GM21390 (cell line): ENCODE results near the gene TCHH.
"Not testable (repeated sequence)": the region's sequence is repeated elsewhere in the genome, so short reads cannot be mapped to it uniquely, and the experiment has no call there.

Source experiments
- ATAC-seq: cut with Tn5 transposase; IDR thresholded peaks from one replicate; pipeline ENCODE4 v1.9.1; 2021; ENCODE audit not compliant: unreplicated experiment

The TCHH gene, protein sequence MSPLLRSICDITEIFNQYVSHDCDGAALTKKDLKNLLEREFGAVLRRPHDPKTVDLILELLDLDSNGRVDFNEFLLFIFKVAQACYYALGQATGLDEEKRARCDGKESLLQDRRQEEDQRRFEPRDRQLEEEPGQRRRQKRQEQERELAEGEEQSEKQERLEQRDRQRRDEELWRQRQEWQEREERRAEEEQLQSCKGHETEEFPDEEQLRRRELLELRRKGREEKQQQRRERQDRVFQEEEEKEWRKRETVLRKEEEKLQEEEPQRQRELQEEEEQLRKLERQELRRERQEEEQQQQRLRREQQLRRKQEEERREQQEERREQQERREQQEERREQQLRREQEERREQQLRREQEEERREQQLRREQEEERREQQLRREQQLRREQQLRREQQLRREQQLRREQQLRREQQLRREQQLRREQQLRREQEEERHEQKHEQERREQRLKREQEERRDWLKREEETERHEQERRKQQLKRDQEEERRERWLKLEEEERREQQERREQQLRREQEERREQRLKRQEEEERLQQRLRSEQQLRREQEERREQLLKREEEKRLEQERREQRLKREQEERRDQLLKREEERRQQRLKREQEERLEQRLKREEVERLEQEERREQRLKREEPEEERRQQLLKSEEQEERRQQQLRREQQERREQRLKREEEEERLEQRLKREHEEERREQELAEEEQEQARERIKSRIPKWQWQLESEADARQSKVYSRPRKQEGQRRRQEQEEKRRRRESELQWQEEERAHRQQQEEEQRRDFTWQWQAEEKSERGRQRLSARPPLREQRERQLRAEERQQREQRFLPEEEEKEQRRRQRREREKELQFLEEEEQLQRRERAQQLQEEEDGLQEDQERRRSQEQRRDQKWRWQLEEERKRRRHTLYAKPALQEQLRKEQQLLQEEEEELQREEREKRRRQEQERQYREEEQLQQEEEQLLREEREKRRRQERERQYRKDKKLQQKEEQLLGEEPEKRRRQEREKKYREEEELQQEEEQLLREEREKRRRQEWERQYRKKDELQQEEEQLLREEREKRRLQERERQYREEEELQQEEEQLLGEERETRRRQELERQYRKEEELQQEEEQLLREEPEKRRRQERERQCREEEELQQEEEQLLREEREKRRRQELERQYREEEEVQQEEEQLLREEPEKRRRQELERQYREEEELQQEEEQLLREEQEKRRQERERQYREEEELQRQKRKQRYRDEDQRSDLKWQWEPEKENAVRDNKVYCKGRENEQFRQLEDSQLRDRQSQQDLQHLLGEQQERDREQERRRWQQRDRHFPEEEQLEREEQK (N-terminal part only)

DNA sequence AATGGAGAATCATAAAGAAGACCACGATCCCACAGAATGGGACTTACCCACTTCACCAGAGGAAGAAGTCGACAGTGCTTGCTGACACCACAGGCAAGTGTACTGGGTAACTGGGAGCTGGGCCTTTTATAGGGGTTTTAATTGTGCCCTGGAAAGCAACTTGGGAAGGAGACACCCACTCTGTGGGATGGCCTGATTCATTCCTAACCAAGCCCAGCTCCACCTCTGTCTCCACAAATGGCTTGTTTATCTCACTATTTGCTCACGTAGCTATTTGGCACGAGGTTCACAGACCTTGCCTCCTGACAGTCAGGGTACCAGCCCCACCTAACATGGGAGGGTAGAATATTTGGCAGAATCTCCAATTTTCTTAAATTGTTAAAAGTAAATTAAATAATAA is at the start of gene TCHH:
TCHH (minus strand) TSS at position 101 of the 400 bp plus-strand sequence. CDS start 1,364 bp downstream, outside the sequence.
- ATAC-seq, result no peak

DNA sequence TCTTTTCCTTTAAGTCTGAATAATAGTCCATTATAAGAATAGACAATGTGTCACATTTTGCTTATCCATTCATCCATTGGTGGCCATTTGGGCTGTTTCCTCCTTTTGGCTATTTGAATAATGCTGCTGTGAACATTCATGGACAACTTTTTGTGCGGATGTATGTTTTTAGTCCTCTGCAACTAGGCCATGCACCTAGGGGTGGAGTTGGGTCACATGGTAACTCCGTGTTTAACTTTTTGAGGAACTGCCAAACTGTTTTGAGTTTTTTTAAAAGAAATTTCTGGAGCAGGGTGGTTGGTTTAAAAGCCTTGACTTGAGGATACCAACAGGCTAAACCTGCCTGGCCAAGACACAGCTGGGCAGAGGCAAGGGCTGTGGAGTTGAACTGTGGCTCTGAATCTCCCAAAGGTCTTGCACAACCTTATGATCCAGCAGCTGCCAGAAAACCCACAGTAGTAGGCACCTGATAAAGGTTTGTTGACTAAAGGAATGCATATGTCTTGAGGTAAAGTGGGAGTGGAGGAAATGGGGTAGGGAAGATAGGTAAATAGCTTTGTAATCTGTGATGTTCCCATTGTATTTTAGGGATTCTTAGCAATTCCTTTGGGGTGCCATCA is 49.4 kb upstream of the TCHH start:
- no peak for ATAC-seq

DNA sequence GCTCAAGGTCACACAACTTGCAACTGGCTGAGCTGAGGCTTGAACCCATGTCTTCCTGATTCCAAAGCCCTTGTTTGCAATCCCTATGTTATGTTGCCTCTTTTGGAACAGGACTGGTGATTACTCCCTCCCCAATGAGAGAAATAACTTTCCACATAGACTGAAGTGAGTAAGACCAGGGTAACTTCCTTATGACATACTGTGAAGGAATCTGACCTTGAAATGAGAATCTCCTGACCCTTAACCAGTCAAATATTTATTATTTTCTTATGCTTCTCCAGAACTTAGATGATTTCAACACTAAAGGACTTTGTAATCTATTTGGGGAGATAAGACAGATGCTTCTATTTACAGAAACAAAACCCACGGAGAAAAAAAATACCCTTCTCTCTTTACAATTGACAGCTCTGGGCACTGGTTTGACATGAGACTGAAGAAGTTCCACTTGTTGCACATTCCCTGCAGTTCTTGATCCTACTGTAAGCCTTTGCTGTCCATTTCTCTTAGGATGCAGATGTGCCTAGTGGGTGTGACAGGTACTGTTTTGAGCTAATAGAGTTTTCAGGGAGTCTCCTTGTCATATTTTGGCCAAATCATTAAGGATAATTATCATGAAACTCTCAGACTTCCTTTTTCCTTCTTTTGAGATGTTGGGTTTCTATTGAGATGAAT is 47.7 kb upstream of the TCHH start:
- no peak for ATAC-seq

DNA sequence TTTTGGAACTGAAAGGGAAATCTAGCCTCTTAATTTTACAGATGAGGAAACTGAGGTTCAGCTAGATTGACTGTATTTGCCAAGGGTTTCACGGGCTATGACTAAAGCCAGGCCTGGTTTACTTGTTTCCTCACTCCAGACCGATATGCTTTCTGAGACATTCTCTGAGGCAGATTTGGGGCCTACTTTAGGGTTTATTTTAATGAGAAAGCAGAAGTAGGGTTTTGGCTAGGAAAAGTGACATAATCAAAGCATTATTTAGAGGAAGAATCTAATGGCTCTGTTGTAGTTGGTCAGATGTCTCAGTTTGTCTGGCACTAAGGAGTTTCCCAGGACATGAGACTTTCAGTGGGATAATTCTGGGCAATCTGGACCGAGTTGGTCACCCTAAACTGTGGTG is 45.3 kb upstream of the TCHH start:
- no peak for ATAC-seq

DNA sequence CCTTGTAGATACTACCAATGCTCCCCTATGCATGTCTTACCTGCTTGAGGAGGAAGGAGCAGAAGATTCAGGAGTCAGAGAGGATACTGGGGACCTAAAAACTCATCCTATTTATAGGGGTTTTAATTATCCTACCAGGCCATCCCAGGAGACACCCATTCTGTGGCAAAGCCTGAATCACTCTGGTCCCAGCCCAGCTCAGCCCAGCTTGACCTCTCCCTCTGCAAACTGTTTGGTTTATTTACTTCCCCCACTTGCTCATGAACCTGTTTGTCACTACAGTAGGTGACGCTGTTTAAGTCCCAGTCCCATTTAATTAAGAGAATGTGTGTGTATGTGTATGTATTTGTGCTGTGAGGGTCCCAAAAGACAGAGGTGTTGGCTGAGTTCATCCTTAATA is 43.9 kb upstream of the TCHH start, which contains the start of gene RPTN:
RPTN (minus strand) TSS at position 85 of the 400 bp plus-strand sequence. CDS start 1,339 bp downstream, outside the sequence.
- no peak for ATAC-seq

DNA sequence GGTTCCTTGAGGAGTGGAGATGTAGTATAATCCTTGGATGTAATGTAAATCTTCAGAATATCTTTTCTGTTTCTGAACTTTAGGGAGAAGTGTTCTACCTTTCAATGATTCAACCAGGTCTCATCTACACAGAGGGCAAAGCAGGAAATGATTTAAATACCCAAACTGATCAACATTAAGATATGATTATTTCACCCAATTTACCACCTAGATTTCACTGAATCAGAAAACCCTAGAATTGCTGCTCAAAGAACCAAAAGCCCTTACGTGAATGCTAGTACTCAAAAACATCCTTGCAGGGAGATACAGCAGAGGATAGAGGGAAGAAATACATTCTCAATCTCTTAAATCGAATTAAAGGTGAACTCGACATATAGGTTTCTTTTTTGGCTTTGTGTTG is 38.8 kb upstream of the TCHH start:
- ATAC-seq, result no peak

DNA sequence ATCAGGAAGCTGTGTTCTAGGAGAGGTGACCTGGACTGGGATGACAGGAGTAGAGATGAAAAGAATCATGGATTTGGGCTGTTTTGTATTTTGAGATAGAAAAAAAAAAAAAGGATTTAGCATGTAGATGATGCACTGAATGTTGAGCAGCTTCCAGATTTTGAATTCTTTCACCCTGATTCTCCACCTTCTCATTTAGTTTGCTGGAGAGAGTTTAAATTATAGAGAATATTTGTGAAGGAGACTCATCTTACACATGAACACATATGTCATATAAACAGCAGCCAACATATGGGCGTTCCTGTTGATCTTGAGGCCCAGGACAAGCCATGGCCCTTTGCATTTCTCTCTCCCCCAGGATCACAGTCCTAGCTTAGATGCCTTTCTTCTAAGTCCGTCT is 36.4 kb upstream of the TCHH start:
- ATAC-seq, result no peak

DNA sequence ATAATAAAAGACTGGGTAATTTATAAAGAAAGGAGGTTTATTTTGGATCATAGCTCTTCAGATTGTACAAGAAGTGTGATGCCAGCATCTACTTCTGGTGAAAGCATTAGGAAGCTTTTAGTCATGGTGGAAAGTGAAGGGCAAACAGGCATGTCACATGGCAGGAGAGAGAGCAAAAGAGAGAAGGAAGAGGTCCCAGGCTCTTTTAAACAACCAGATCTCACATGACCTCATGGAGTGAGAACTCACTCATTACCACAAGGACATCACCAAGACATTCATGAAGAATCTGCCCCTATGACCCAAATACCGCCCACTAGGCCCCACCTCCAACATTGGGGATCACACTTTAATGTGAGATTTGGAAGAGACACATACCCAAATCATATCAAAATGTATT is 33.7 kb upstream of the TCHH start:
- ATAC-seq, result no peak

DNA sequence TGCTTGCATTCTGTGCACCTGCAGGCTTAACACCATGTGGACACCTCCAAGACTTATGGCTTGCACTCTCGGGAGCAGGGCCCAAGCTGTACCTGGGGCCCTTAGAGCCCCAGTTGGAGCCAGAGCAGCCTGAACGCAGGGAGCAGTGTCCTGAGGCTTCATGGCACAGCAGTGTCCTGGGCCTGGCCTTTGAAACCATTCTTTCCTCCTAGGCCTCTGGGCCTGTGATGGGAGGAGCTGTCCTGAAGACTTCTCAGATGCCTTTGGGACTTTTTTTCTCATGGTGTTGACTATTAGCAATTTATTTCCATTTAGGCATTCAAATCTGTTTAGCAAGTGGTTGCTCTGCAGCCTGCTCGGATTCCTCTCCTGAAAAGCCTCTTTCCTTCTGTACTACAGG is 32.8 kb upstream of the TCHH start:
- no peak for ATAC-seq

DNA sequence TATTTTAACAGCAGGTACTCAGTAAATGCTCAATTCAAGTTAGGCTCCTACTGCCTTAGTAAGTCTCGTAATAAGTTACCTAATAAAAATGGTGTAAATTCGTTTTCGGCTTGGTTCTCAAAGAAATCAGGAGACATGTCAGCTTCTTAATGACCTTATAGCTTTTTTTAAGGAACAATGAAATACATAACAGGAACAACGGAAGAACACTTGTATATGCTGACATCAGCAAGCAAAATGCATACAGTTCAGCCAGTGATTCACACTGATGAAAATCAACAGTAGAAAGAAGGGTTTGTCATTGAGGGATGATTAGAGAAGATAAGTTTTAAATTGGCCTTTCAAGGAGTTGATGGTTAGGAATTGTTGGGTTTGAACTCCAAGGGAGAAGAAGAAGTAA is 30.5 kb upstream of the TCHH start:
- ATAC-seq, result no peak

DNA sequence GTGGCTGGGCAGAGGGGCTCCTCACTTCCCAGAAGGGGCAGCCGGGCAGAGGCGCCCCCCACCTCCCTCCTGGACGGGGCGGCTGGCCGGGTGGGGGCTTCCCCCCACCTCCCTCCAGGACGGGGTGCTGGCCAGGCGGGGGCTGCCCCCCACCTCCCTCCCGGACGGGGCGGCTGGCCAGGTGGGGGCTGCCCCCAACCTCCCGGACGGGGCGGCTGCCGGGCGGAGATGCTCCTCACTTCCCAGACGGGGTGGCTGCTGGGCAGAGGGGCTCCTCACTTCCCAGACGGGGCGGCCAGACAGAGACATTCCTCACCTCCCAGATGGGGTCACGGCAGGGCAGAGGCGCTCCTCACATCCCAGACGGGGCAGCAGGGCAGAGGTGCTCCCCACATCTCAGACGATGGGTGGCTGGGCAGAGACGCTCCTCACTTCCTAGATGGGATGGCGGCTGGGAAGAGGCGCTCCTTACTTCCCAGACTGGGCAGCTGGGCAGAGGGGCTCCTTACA is 29.5 kb upstream of the TCHH start:
- ATAC-seq, result not testable (repeated sequence)

DNA sequence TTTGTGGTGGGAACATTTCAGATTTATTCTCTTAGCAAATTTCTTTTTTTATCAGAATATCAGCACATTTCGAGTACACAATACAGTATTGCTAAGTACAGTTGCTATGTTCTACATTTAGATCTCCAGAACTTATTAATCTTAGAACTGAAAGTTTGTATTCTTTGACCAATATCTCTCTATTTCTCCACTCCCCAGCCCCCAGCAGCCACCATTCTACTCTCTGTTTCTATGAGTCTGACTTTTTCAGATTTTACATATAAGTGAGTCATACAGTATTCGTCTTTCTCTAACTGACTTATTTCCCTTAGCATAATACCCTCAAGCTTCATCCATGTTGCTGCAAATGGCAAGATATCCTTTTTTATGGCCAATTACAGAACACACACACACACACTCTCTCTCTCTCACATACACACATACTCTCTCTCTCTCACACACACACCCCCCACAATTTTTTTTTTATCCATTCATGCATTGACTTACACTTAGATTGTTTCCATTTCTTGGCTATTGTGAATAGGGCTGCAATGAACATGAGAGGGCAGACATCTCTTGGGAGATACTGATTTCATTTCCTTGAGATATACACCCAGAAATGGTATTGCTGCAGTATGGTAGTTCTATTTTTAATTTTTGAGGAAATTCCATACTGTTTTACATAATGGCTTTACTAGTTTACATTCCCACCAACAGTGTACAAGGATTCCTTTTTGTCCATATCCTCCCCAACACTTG is 28.1 kb upstream of the TCHH start:
- ATAC-seq, result peak; percentile 91

DNA sequence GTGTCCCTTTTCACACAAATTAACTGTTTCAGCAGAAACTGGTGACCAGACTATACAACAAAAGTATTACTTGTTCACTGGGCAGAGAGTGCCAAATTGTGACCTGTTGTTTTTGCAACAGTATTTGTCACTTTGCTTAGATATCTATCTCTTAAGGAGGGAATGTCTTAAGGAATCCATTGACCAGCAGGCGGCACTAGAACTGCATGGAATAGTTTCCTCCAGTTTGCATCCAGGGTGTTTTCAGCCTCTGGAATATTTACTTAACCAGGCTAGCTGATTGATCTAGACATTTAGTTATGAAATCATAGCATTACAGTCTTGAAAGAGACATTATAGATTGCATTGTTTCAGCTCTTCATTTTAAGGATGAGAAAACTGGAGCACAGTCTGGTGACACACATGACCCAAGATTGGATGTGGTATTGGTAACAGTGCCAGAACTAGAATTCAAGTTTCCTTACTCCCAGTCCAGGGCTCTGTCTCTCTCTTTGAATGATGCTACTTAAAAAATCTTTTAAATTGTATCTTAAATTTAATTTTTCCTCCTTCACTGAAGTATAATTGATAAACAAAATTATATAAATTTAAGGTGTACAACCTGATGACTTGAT is 26.8 kb upstream of the TCHH start:
- ATAC-seq, result no peak

DNA sequence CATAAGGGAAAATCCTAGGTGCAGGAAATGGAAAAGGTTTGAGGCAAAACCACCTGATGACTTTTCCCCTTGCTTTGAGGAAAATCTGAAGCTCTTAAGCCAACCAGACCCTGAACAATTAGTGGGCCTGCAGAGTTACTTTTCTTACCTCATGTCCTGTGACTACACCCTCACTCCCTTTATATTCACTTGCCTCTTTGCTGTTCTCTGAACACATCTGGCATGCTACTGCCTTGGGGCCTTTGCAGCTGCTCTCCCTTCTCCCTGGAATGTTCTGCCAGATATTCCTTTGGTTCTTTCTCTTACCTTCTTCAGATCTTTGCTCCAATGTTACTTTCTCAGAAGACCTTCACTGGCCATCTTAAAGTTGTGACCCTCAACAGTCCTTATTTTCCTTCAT is 22.0 kb upstream of the TCHH start:
- no peak for ATAC-seq

DNA sequence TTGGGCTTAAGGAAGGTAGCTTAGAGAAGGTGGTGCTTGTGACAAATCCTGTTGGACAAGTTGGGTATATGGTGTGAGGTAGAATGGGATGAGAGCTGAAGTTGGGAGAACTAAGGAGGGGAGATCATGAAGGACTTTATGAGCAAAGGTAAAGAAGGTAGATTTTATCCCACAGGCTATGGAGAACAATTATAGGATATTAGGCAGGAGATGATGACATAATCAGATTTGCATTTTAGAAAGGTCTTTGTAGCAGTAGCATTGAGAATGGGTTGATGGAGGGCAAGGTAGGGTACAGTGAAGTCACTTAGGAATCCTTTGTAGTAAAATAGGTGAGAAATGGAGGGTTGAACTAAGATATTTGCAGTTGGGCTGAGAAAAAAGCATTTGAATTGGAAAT is 14.9 kb upstream of the TCHH start:
- ATAC-seq, result no peak

DNA sequence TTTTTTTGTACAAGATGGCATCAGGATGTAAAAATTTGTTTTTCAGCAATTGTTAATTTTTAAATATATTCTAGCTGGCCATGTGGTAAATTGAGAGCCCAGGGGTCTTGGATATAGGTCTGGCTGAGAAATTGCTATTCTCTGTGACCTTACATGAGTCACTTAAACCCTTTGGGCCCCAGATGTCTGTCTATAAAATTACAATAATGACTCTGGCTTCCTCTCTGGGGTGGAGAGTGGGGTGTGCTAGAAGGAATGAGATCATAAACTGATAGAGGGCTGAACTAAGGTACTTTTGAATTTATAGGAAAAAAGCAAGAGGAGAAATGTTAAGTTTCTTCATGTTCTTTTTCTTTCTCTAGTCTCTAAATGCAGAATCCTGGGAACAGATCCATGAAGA is 12.4 kb upstream of the TCHH start:
- no peak for ATAC-seq

DNA sequence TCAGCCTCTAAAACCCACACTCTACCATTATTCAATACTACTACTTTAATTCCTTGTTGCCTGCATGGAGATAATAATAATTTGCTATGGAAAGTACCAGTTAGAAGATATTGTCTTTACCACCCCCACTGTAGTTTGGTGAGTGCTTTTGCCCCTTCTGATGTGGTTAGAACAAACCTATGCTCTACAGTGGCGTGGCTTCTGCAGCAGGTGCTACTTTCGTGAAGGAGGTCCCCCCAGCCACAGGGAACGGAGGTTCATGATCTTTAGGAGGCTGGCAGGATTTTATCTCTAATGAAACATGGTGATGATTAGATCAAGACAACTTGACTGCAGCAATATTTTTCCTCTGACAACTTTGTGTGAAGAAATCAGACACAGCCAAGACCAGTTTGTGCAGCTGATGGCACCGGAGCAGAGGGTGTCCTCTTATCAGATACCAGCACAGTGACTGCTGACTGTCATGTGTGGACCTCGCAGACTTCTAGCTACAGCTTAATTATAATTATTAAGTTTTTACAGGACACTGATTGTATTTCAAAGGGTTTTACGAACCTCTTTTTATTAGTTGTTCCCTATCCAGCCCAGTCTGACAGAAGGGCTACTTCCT is 10.7 kb upstream of the TCHH start:
- no peak for ATAC-seq

DNA sequence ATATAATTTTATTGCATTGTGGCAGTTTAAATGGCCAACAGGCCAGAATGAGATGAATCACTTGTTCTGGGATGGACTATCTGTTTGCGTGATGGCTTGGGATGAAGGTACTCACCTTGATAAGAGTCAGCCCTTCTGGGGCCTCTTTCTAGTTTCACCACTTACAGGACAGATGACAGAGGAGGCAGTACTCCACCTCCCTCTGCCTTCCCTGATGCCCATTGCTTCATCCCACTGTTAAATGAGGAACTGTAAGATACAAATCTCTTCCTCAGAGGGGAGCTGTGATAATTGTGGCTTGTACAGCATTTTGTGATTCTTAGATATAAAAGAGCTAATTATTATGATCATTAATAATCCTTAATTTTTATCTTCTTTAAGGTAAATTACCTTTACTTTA is 3.7 kb upstream of the TCHH start:
- ATAC-seq, result no peak
